Nephron (organoid): ENCODE measurements around the gene GSAP.
A peak's percentile ranks its signal among the peaks of the same experiment; 100 is the strongest.

Experiments used
- H3K27ac Mint-ChIP-seq, 3 experiments: 2 replicates each; pipeline ENCODE4 v1.8.0; 2020; ENCODE audit warnings: mixed read lengths in 3 of 3, mild to moderate bottlenecking in 2 of 3, moderate library complexity in 1 of 3
- H3K27me3 Mint-ChIP-seq: 2 replicates; pipeline ENCODE4 v1.8.0; 2021; ENCODE audit warnings: low read depth, mild to moderate bottlenecking, moderate library complexity, mixed read lengths
- H3K36me3 Mint-ChIP-seq: 2 replicates; pipeline ENCODE4 v1.8.0; 2020; ENCODE audit warnings: low read depth, mixed read lengths
- H3K4me1 Mint-ChIP-seq: 2 replicates; pipeline ENCODE4 v1.8.0; 2020; ENCODE audit warnings: mixed read lengths
- H3K4me3 Mint-ChIP-seq, 3 experiments: 2 replicates each; pipeline ENCODE4 v1.8.0; 2020; ENCODE audit warnings: mild to moderate bottlenecking in 3 of 3, mixed read lengths in 3 of 3, moderate library complexity in 2 of 3
- H3K9me3 Mint-ChIP-seq: 2 replicates; pipeline ENCODE4 v1.8.0; 2020; ENCODE audit warnings: mixed read lengths
- TF ChIP-seq, protein P1 (sequence below), 3 experiments: fragments of 200-600 bp; sonication (generic); IDR thresholded peaks; one replicate each; pipeline ENCODE4 v1.5.0; 2021; ENCODE audit warnings: antibody characterized with exemption in 3 of 3; ENCODE audit not compliant: unreplicated experiment in 3 of 3

GSAP gene

DNA sequence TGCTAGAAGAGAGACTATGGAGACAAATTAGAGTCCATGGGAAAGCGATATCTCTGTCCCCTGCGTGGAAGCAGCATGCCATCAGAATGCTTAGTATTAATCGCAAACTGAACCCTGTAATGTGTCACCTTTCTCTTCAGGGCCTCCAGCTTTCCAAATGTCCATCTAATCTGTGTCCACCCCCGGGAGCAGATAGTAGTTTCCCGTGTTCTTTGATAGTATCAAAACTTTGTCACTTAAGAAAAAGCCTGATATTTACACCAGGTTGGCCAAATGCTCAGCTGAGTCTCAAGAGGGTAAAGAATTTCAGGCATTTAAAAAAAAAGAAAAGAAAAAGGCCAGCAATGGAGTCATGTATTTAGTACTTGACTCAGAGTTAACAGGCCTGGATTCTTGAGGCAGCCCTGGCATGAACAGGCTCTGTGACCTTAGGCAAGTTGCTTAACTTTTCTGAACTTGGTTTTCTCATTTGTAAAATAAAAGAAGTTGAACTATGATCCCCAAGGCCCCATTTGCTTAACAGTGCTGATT is 10.4 kb upstream of the GSAP start:
- no peak overlapping the region for H3K4me3 Mint-ChIP-seq
- H3K4me1 Mint-ChIP-seq: peaks cover 37% of the 10 kb centered on the region
- no peaks in the 10 kb centered on the region for H3K36me3 Mint-ChIP-seq
- TF ChIP-seq, protein P1, sequence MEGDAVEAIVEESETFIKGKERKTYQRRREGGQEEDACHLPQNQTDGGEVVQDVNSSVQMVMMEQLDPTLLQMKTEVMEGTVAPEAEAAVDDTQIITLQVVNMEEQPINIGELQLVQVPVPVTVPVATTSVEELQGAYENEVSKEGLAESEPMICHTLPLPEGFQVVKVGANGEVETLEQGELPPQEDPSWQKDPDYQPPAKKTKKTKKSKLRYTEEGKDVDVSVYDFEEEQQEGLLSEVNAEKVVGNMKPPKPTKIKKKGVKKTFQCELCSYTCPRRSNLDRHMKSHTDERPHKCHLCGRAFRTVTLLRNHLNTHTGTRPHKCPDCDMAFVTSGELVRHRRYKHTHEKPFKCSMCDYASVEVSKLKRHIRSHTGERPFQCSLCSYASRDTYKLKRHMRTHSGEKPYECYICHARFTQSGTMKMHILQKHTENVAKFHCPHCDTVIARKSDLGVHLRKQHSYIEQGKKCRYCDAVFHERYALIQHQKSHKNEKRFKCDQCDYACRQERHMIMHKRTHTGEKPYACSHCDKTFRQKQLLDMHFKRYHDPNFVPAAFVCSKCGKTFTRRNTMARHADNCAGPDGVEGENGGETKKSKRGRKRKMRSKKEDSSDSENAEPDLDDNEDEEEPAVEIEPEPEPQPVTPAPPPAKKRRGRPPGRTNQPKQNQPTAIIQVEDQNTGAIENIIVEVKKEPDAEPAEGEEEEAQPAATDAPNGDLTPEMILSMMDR (IDR thresholded peaks at IDR 0.05; ENCODE audit: unreplicated experiment in 3 of 3): no peak
- no peaks in the 10 kb centered on the region for H3K27me3 Mint-ChIP-seq
- peak overlapping the region in 2 of 3 experiments; percentile 9 to 37 for H3K27ac Mint-ChIP-seq
- H3K9me3 Mint-ChIP-seq: no peaks in the 10 kb centered on the region

DNA sequence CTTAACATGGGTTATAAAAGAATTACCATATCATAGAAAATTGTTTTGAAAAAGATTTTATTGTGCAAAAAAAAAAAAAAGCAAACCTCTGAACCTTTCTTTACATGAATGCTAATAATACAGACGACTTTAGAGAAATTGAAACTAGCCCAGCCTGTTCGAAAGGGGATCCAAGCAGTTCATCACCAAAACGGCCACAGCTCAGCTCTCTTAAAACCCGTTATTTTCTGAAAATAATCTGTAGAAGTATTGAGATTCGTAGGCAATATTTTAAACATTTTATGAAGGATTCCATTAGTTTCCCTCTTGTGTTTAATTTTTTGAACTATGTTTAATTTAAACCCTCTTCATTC is 9.9 kb upstream of the GSAP start:
- TF ChIP-seq, protein P1 (IDR thresholded peaks at IDR 0.05; ENCODE audit: unreplicated experiment in 3 of 3): no peak
- Mint-ChIP-seq H3K27ac (peak overlapping the region in 1 of 3 experiments; percentile 9), H3K4me3 (no peak overlapping the region), H3K36me3 (no peaks in the 10 kb centered on the region), H3K9me3 (no peaks in the 10 kb centered on the region), H3K27me3 (no peaks in the 10 kb centered on the region), H3K4me1 (peaks cover 37% of the 10 kb centered on the region)

DNA sequence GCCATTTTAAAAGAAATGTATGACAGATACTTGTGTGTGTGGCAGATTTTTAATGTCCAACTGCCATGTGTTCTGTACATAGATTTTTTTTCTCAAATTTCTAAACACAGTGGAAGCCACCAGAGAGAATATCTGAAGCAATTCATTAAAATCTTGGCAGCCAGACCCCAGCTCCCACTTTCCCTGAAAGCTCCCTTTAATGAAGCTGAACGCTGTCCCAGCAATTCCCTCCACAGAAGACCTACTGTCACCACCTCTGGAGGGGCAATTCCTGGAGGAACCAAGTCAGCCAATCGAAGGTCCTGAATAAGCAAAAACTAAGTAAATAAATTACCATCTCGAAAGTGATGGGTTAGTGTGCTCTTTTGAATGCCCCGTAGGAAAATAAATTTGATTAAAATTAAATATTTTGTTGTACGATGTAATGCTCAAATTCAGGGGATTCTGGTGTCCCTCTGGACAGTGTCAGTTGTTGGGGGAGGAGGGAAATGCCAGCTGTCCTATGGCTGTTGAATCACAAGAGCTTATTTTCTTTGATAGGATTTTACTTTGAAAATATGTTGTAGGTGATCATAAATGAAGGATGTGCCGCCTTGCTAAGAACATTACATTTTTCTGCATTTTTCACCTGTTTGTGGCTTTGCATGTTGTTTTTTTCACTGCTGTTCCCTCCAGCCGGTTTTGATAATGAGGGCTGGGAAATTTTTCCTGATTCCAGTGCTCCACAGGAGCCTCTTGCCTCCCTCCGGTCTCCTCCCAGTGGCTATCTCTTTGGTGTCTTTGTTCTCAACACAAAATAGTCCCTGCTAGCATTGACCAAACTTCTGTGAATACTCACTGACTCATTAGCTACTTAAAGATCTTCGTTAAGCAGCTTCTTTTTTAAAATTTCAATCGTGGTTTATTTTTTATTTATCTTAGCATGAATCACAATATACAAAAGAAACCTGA is 9.2 kb upstream of the GSAP start:
- H3K9me3 Mint-ChIP-seq: no peaks in the 10 kb centered on the region
- TF ChIP-seq, protein P1 (IDR thresholded peaks at IDR 0.05; ENCODE audit: unreplicated experiment in 3 of 3): no peak
- peaks cover 2% of the 10 kb centered on the region for H3K27me3 Mint-ChIP-seq
- peak overlapping the region in 2 of 3 experiments; percentile 9 to 48 for H3K27ac Mint-ChIP-seq
- no peaks in the 10 kb centered on the region for H3K36me3 Mint-ChIP-seq
- H3K4me3 Mint-ChIP-seq: peak overlapping the region; percentile 6 to 50 (median 26)
- peaks cover 37% of the 10 kb centered on the region for H3K4me1 Mint-ChIP-seq

DNA sequence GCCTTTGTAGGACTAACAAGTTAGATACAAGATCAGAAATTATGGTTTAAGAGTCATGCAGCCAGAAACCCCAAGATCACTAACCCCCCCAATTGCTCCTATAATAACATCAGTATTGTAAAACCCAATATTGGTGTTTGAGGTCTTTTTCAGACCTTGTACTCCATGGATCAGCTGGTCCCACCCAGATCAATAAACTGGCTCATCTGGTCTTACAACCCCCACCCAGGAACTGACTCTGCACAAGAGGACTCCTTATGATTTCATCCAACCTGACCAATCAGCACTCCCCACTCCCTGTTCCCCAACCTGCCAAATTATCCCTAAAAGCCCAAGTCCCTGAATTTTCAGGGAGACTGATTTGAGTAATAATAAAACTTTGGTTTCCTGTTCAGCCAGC is 6.4 kb upstream of the GSAP start:
- H3K27me3 Mint-ChIP-seq: peaks cover 13% of the 10 kb centered on the region
- H3K27ac Mint-ChIP-seq: no peak overlapping the region
- no peaks in the 10 kb centered on the region for H3K36me3 Mint-ChIP-seq
- H3K9me3 Mint-ChIP-seq: no peaks in the 10 kb centered on the region
- TF ChIP-seq, protein P1 (IDR thresholded peaks at IDR 0.05; ENCODE audit: unreplicated experiment in 3 of 3): no peak
- H3K4me3 Mint-ChIP-seq: no peak overlapping the region
- peaks cover 24% of the 10 kb centered on the region for H3K4me1 Mint-ChIP-seq

DNA sequence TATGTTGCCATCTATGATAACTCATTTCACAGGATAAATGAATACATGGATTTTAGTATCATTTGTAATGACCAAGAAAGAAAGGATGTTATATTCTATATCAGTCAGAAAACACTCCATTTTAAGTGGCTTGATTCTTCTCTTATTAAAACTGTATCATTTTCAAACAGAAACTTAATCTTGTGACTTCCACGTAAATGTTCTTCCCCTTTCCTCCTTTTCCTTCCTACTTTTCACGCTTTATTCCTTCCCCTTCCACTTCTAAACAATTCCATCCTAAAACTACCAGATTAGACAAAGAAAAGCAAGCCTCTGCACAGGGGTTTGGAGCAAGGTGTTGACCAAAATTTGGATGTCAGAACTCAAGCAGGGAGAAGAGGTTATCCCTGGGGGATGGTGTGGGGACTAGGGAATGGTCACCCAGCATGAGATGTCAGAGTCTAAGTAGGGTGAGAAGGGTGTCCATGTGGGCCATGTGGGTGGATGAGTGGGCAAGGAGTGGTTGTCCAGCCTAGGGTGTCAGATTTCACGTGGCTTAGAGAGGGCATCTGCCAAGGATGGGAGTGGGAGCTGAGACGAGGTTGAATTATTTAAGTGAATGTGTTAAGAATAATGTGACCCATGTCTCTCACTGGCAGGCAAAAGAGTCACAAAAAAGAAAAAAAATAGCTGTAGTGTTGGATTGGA is 5.0 kb upstream of the GSAP start:
- peaks cover 23% of the 10 kb centered on the region for H3K27me3 Mint-ChIP-seq
- H3K4me3 Mint-ChIP-seq: no peak overlapping the region
- no peak overlapping the region for H3K27ac Mint-ChIP-seq
- TF ChIP-seq, protein P1 (IDR thresholded peaks at IDR 0.05; ENCODE audit: unreplicated experiment in 3 of 3): no peak
- H3K9me3 Mint-ChIP-seq: no peaks in the 10 kb centered on the region
- peaks cover 14% of the 10 kb centered on the region for H3K4me1 Mint-ChIP-seq
- no peaks in the 10 kb centered on the region for H3K36me3 Mint-ChIP-seq
